GM20000 (cell line): Measurements from ENCODE around the gene NFATC1.

Experiments
- DNase-seq: peaks from one replicate; pipeline ENCODE4 v3.0.0; 2012; ENCODE audit warnings: low spot score
- TF ChIP-seq, protein P1 (sequence below): IDR thresholded peaks from 2 replicates; pipeline ENCODE4 v1.5.1; 2012; ENCODE audit warnings: mild to moderate bottlenecking, control low read depth; ENCODE audit errors: extremely low read depth, missing control alignments

NFATC1 gene

DNA sequence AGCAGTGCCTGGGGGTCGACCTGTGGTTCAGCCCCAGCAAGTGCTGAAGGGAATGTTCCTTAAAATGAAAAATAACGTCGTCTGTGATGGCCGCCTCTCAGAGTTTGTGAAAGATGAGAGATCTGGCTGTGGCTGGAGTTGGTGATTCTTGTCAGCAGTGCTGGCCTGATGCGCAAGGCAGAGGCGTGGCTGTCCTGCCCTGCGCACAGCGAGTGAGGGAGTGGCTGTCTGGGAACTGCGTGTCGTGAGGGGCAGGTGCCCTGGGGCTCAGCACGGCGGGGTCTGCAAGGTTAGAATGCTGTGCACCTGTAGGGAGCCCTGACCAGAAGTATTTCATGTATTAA lies 8.8 kb downstream of the NFATC1 start:
- DNase-seq: no peak
- TF ChIP-seq, protein P1, sequence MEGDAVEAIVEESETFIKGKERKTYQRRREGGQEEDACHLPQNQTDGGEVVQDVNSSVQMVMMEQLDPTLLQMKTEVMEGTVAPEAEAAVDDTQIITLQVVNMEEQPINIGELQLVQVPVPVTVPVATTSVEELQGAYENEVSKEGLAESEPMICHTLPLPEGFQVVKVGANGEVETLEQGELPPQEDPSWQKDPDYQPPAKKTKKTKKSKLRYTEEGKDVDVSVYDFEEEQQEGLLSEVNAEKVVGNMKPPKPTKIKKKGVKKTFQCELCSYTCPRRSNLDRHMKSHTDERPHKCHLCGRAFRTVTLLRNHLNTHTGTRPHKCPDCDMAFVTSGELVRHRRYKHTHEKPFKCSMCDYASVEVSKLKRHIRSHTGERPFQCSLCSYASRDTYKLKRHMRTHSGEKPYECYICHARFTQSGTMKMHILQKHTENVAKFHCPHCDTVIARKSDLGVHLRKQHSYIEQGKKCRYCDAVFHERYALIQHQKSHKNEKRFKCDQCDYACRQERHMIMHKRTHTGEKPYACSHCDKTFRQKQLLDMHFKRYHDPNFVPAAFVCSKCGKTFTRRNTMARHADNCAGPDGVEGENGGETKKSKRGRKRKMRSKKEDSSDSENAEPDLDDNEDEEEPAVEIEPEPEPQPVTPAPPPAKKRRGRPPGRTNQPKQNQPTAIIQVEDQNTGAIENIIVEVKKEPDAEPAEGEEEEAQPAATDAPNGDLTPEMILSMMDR: no peak

DNA sequence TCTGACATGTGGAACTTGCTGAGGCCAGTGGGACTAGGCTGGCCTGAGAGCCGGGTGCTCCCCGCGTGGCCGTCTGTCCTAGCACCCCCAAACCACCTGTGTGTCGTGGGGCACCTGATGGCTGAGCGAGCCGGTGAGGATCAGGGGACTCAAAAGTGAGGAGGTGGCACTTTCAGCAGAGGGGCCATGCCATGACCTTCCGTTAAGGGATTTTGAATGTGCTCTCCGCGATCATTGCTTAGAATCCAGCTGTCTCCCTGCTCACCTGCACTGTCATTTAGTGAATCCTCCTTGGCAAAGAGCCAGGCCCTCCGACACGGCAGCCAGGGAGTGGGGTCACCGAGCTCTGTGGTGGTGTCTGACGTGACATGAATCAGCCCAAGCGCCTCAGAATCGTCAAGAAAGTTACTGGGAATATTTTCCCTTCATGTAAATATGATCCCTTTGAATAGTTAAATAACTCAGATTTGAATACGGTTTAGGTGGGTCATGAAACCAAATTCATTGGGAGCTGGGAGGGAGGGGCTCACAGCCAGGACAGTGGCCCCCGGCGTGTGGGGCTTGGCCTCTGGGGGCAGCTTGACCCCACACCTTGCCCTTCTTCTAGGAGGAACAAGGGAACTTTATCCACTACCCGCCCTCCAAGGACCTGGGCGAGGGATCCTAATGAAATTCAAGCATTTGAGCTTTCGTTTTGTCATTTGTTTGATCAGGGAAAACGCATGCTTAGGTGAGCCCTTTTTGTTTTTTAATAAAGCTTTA lies 9.5 kb downstream of the NFATC1 start:
- TF ChIP-seq, protein P1: no peak
- no peak for DNase-seq

DNA sequence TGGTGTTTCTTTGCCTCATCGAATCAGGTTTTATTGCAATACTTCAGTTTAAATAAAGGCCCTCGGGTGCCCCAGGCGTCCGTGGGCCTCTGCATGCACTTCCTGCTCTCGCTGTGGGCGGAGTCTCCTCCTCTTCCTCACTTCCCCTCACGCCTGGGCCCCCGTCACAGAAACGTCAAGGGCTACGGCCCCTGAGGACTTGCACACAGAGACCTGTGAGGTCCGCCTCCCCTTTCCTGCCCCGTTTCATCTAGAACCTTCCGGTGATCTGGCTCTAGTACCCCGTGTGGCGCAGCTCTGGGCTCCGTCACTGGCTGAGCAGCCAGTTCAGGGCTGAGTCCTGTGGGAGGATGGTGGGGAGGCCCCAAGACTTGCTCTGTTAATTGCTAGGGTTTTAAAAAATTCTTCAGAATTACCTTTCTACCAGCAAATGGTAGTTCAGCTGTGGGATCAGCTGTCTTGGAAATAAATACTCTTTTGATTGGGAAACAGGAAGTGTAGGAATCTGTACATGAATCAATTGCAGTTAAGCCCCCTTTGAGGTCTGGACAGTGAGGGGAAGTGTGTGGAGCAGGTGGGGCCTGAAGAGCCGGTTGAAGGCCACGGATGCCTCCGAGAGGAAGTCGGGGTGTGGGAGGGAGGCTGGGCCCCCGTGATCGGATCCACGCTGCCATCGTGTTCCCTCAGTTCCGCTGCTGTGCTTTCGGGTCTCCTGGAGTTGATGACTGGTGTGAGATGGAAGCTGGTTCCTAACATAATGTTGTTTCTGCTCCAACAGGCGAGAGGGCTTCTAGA lies 10.2 kb downstream of the NFATC1 start:
- TF ChIP-seq, protein P1: no peak
- DNase-seq: peak; percentile 93

DNA sequence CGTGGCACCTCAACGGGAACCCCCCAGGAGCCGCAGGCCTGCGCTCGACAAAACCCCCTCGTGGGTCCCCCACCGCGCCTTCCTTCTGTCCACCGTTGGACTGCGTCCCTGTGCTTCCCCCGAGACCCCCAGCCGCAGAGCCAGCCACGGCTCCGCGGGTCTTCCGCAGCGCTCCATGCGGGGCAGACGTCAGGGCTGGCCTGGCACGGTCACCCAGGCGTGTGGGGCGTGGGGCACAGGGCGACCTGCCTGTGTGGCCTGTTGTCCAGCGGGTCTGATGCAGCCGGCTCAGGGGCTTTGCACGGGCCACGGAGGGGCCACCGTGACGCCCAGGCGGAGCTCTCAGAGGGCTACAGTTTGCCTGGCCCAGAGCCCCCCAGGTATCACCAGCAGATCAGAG lies 11.0 kb downstream of the NFATC1 start:
- TF ChIP-seq, protein P1: no peak
- DNase-seq: no peak

DNA sequence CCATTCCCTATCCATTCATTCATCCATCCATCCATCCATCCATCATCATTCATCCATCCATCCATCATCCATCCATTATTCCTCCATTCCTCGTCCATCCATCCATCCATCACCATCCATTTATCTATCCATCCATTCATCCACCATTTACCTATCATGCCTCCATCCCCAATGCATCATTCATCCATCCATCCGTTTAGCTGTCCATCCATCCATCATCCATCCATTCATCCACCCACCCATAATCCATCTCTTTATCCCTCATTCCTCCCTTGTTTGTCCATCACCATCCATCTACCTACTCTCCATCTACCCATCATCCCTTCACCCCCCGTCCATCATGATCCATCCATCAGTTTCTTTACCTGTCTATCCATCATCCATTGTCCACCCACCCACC lies 13.6 kb downstream of the NFATC1 start:
- TF ChIP-seq, protein P1: no peak
- DNase-seq: no peak

DNA sequence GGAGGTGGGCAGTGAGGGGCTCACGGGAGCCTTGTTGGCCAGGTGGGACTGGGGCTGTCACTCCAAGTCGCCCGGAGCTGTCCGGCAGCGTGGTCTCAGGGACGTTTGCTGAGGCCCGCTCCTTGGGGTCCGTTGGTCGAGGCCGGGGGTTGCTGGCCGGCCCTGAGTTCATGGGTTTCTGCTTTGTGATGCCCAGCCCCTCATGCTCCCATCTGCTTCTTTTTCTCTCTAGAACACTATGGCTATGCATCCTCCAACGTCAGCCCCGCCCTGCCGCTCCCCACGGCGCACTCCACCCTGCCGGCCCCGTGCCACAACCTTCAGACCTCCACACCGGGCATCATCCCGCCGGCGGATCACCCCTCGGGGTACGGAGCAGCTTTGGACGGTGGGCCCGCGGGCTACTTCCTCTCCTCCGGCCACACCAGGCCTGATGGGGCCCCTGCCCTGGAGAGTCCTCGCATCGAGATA lies 14.5 kb downstream of the NFATC1 start:
- TF ChIP-seq, protein P1: no peak

DNA sequence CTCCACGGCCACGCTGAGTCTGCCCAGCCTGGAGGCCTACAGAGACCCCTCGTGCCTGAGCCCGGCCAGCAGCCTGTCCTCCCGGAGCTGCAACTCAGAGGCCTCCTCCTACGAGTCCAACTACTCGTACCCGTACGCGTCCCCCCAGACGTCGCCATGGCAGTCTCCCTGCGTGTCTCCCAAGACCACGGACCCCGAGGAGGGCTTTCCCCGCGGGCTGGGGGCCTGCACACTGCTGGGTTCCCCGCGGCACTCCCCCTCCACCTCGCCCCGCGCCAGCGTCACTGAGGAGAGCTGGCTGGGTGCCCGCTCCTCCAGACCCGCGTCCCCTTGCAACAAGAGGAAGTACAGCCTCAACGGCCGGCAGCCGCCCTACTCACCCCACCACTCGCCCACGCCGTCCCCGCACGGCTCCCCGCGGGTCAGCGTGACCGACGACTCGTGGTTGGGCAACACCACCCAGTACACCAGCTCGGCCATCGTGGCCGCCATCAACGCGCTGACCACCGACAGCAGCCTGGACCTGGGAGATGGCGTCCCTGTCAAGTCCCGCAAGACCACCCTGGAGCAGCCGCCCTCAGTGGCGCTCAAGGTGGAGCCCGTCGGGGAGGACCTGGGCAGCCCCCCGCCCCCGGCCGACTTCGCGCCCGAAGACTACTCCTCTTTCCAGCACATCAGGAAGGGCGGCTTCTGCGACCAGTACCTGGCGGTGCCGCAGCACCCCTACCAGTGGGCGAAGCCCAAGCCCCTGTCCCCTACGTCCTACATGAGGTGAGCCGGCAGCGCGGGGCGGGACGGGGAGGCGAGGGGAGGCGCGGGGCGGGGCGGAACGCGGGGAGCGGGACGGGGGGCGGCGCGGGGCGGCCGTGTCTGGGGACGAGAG lies 15.2 kb downstream of the NFATC1 start:
- no peak for DNase-seq
- TF ChIP-seq, protein P1: no peak

More for the DNA sequence above, 14.5 kb downstream of the NFATC1 start:
- DNase-seq: no peak
